IgD-negative memory B cell (primary cell): Measurements from ENCODE around the gene F10. TPM values are rescaled to one million over a fixed set of nuclear protein-coding genes. Genes with fewer than 3 reads are reported as not detected.
"Not testable (repeated sequence)": the region's sequence is repeated elsewhere in the genome, so short reads cannot be mapped to it uniquely, and the experiment has no call there.

Experiments used
- H3K27ac Mint-ChIP-seq, 3 donors: one replicate each; pipeline ENCODE4 v1.8.0; 2020 to 2022; ENCODE audit warnings: mild to moderate bottlenecking in 3 of 3, mixed read lengths in 3 of 3, moderate library complexity in 1 of 3
- H3K27me3 Mint-ChIP-seq: one replicate; pipeline ENCODE4 v1.8.0; 2021; ENCODE audit warnings: mixed read lengths
- H3K36me3 Mint-ChIP-seq: one replicate; pipeline ENCODE4 v1.8.0; 2020; ENCODE audit warnings: mild to moderate bottlenecking, mixed read lengths
- H3K4me1 Mint-ChIP-seq, 3 donors: one replicate each; pipeline ENCODE4 v1.8.0; 2020 to 2022; ENCODE audit warnings: mixed read lengths in 3 of 3, mild to moderate bottlenecking in 1 of 3
- H3K4me3 Mint-ChIP-seq, 4 donors: one replicate each; pipeline ENCODE4 v1.8.0; 2020 to 2022; ENCODE audit warnings: mild to moderate bottlenecking in 4 of 4, mixed read lengths in 4 of 4, moderate library complexity in 3 of 4
- H3K9me3 Mint-ChIP-seq, 3 donors: one replicate each; pipeline ENCODE4 v1.8.0; 2020 to 2021; ENCODE audit warnings: mixed read lengths in 3 of 3, mild to moderate bottlenecking in 1 of 3
- polyA plus RNA-seq: library from polyadenylated mRNA; unstranded; fragments of 300-500 nt; fragmentation: Illumina TruSeq; gene quantifications from one replicate; pipeline ENCODE4 v1.2.3, GENCODE V29; 2021

The F10 gene
- not detected for polyA plus RNA-seq

- Mint-ChIP-seq H3K36me3 (no peaks in the 10 kb centered on the region), H3K4me1 (no peaks in the 10 kb centered on the region), H3K27me3 (peaks cover 10% of the 10 kb centered on the region), H3K27ac (no peak within 1 kb of the TSS), H3K9me3 (no peaks in the 10 kb centered on the region), H3K4me3 (peak within 1 kb of the TSS in 1 of 4 donors; percentile 17)
Measured at GRCh38 chr13:113122550-113123225, at the start of gene F10. Gene F10 (plus strand): TSS chr13:113122799. CDS start chr13:113122856, 57 bp downstream.

GRCh38 chr13:113073942-113074341, 48.7 kb upstream of the F10 start:
- Mint-ChIP-seq H3K9me3 (peaks cover 0 to 18% (median 2%) of the 10 kb centered on the region in 3 donors), H3K4me1 (no peaks in the 10 kb centered on the region), H3K4me3 (no peak overlapping the region), H3K27ac (no peak overlapping the region), H3K27me3 (no peaks in the 10 kb centered on the region), H3K36me3 (peaks cover 1% of the 10 kb centered on the region)

GRCh38 chr13:113074401-113074800, 48.2 kb upstream of the F10 start:
- Mint-ChIP-seq H3K36me3 (peaks cover 1% of the 10 kb centered on the region), H3K4me1 (no peaks in the 10 kb centered on the region), H3K9me3 (peaks cover 0 to 18% (median 2%) of the 10 kb centered on the region in 3 donors), H3K27ac (no peak overlapping the region), H3K27me3 (no peaks in the 10 kb centered on the region), H3K4me3 (no peak overlapping the region)

GRCh38 chr13:113074876-113075275, 47.7 kb upstream of the F10 start:
- no peaks in the 10 kb centered on the region for H3K27me3 Mint-ChIP-seq
- H3K4me1 Mint-ChIP-seq = no peaks in the 10 kb centered on the region
- peaks cover 0 to 18% (median 2%) of the 10 kb centered on the region in 3 donors for H3K9me3 Mint-ChIP-seq
- H3K27ac Mint-ChIP-seq = no peak overlapping the region
- H3K36me3 Mint-ChIP-seq = peaks cover 1% of the 10 kb centered on the region
- no peak overlapping the region for H3K4me3 Mint-ChIP-seq

GRCh38 chr13:113075711-113076110, 46.9 kb upstream of the F10 start:
- Mint-ChIP-seq H3K27me3 (no peaks in the 10 kb centered on the region), H3K4me3 (no peak overlapping the region), H3K36me3 (no peaks in the 10 kb centered on the region), H3K4me1 (no peaks in the 10 kb centered on the region), H3K9me3 (peaks cover 0 to 18% (median 0%) of the 10 kb centered on the region in 3 donors), H3K27ac (no peak overlapping the region)

- Mint-ChIP-seq H3K36me3 (no peaks in the 10 kb centered on the region), H3K27me3 (no peaks in the 10 kb centered on the region), H3K4me3 (no peak overlapping the region), H3K27ac (no peak overlapping the region), H3K9me3 (peaks cover 0 to 13% (median 0%) of the 10 kb centered on the region in 3 donors), H3K4me1 (no peaks in the 10 kb centered on the region)
Measured at GRCh38 chr13:113076681-113077401, 45.8 kb upstream of the F10 start.

GRCh38 chr13:113077566-113077952, 45.0 kb upstream of the F10 start:
- Mint-ChIP-seq H3K27me3 (no peaks in the 10 kb centered on the region), H3K4me1 (no peaks in the 10 kb centered on the region), H3K4me3 (no peak overlapping the region), H3K9me3 (peaks cover 0 to 6% (median 0%) of the 10 kb centered on the region in 3 donors), H3K27ac (no peak overlapping the region), H3K36me3 (no peaks in the 10 kb centered on the region)

GRCh38 chr13:113077953-113078901, 44.4 kb upstream of the F10 start:
- H3K27ac Mint-ChIP-seq = no peak overlapping the region
- H3K9me3 Mint-ChIP-seq = no peaks in the 10 kb centered on the region
- H3K4me1 Mint-ChIP-seq = no peaks in the 10 kb centered on the region
- H3K36me3 Mint-ChIP-seq = no peaks in the 10 kb centered on the region
- H3K4me3 Mint-ChIP-seq = no peak overlapping the region
- no peaks in the 10 kb centered on the region for H3K27me3 Mint-ChIP-seq

- no peak overlapping the region for H3K4me3 Mint-ChIP-seq
- no peaks in the 10 kb centered on the region for H3K27me3 Mint-ChIP-seq
- no peaks in the 10 kb centered on the region for H3K36me3 Mint-ChIP-seq
- H3K9me3 Mint-ChIP-seq = no peaks in the 10 kb centered on the region
- no peaks in the 10 kb centered on the region for H3K4me1 Mint-ChIP-seq
- H3K27ac Mint-ChIP-seq = no peak overlapping the region
Measured at GRCh38 chr13:113078902-113079780, 43.5 kb upstream of the F10 start.

GRCh38 chr13:113079781-113080080, 42.9 kb upstream of the F10 start:
- H3K36me3 Mint-ChIP-seq, H3K27me3 Mint-ChIP-seq, H3K4me3 Mint-ChIP-seq, H3K9me3 Mint-ChIP-seq, H3K27ac Mint-ChIP-seq, H3K4me1 Mint-ChIP-seq: not testable (repeated sequence)

GRCh38 chr13:113080361-113080831, 42.2 kb upstream of the F10 start:
- Mint-ChIP-seq H3K27ac (no peak overlapping the region), H3K4me1 (no peaks in the 10 kb centered on the region), H3K9me3 (no peaks in the 10 kb centered on the region), H3K36me3 (no peaks in the 10 kb centered on the region), H3K4me3 (no peak overlapping the region), H3K27me3 (no peaks in the 10 kb centered on the region)

- Mint-ChIP-seq H3K4me1 (no peaks in the 10 kb centered on the region), H3K27ac (no peak overlapping the region), H3K9me3 (no peaks in the 10 kb centered on the region), H3K36me3 (no peaks in the 10 kb centered on the region), H3K4me3 (no peak overlapping the region), H3K27me3 (no peaks in the 10 kb centered on the region)
Measured at GRCh38 chr13:113080901-113081521, 41.6 kb upstream of the F10 start.

- no peak overlapping the region for H3K4me3 Mint-ChIP-seq
- H3K27ac Mint-ChIP-seq = no peak overlapping the region
- no peaks in the 10 kb centered on the region for H3K9me3 Mint-ChIP-seq
- no peaks in the 10 kb centered on the region for H3K4me1 Mint-ChIP-seq
- H3K27me3 Mint-ChIP-seq = no peaks in the 10 kb centered on the region
- no peaks in the 10 kb centered on the region for H3K36me3 Mint-ChIP-seq
Measured at GRCh38 chr13:113082198-113083021, 40.2 kb upstream of the F10 start.
